ENCODE measurements around the gene RBM46.

Gene RBM46

GRCh38 chr4:154781126-154781982 lies at the start of gene RBM46:
RBM46 (plus strand) TSS chr4:154781272; CDS start chr4:154796753, 15,481 bp downstream.
- in situ Hi-C loops (cut with MboI; ENCODE audit: low sequenced_read_pairs), result no loop called here

GRCh38 chr4:154731756-154732155 lies 49.3 kb upstream of the RBM46 start:
- in situ Hi-C loops (cut with MboI; ENCODE audit: low sequenced_read_pairs), result no loop called here

- in situ Hi-C loops (cut with MboI; ENCODE audit: low sequenced_read_pairs), result no loop called here
These were observed 48.4 kb upstream of the RBM46 start for GRCh38 chr4:154732669-154733068.

- in situ Hi-C loops (cut with MboI; ENCODE audit: low sequenced_read_pairs), result no loop called here
These were observed 44.3 kb upstream of the RBM46 start for GRCh38 chr4:154736770-154737169.

GRCh38 chr4:154738426-154738825 lies 42.6 kb upstream of the RBM46 start:
- in situ Hi-C loops (cut with MboI; ENCODE audit: low sequenced_read_pairs), result no loop called here

GRCh38 chr4:154739111-154739510 lies 42.0 kb upstream of the RBM46 start:
- in situ Hi-C loops (cut with MboI; ENCODE audit: low sequenced_read_pairs), result no loop called here

- in situ Hi-C loops (cut with MboI; ENCODE audit: low sequenced_read_pairs), result no loop called here
These were observed 40.6 kb upstream of the RBM46 start for GRCh38 chr4:154740462-154740861.

- in situ Hi-C loops (cut with MboI; ENCODE audit: low sequenced_read_pairs), result no loop called here
These were observed 39.9 kb upstream of the RBM46 start for GRCh38 chr4:154741131-154741665.

- in situ Hi-C loops (cut with MboI; ENCODE audit: low sequenced_read_pairs), result no loop called here
These were observed 38.9 kb upstream of the RBM46 start for GRCh38 chr4:154741922-154742850.

- in situ Hi-C loops (cut with MboI; ENCODE audit: low sequenced_read_pairs), result no loop called here
These were observed 37.3 kb upstream of the RBM46 start, which contains the start of gene LRAT for GRCh38 chr4:154743683-154744340. LRAT (plus strand) TSS chr4:154744000; CDS start chr4:154744327, 327 bp downstream.

- in situ Hi-C loops (cut with MboI; ENCODE audit: low sequenced_read_pairs), result no loop called here
These were observed 36.6 kb upstream of the RBM46 start for GRCh38 chr4:154744341-154744926.

- in situ Hi-C loops (cut with MboI; ENCODE audit: low sequenced_read_pairs), result no loop called here
These were observed 23.4 kb upstream of the RBM46 start for GRCh38 chr4:154757713-154758112.

- in situ Hi-C loops (cut with MboI; ENCODE audit: low sequenced_read_pairs), result no loop called here
These were observed 20.2 kb upstream of the RBM46 start for GRCh38 chr4:154760895-154761294.

GRCh38 chr4:154778264-154778663 lies 2.8 kb upstream of the RBM46 start:
- in situ Hi-C loops (cut with MboI; ENCODE audit: low sequenced_read_pairs), result no loop called here

GRCh38 chr4:154779362-154779947 lies 1.6 kb upstream of the RBM46 start:
- in situ Hi-C loops (cut with MboI; ENCODE audit: low sequenced_read_pairs), result no loop called here

- in situ Hi-C loops (cut with MboI; ENCODE audit: low sequenced_read_pairs), result no loop called here
These were observed 866 bp downstream of the RBM46 start for GRCh38 chr4:154781983-154782293.

- in situ Hi-C loops (cut with MboI; ENCODE audit: low sequenced_read_pairs), result no loop called here
These were observed 26.1 kb downstream of the RBM46 start for GRCh38 chr4:154807042-154807630.

GRCh38 chr4:154818230-154818629 lies 37.2 kb downstream of the RBM46 start:
- in situ Hi-C loops (cut with MboI; ENCODE audit: low sequenced_read_pairs), result no loop called here

GRCh38 chr4:154822775-154823174 lies 41.7 kb downstream of the RBM46 start:
- in situ Hi-C loops (cut with MboI; ENCODE audit: low sequenced_read_pairs), result no loop called here

GRCh38 chr4:154836030-154836429 lies 55.0 kb downstream of the RBM46 start:
- in situ Hi-C loops (cut with MboI; ENCODE audit: low sequenced_read_pairs), result no loop called here
